WTC11 (cell line): ENCODE results near the gene TBC1D1. TPM values are rescaled to one million over a fixed set of nuclear protein-coding genes. Genes with fewer than 3 reads are reported as not detected.
"Not testable (repeated sequence)": the region's sequence is repeated elsewhere in the genome, so short reads cannot be mapped to it uniquely, and the experiment has no call there.

Experiments used
- ATAC-seq: fragments of 200-7000 bp; cut with Tn5 transposase; 2 replicates; pipeline ENCODE4 v1.10.0; 2021; ENCODE audit warnings: mild to moderate bottlenecking, moderate library complexity
- CTCF ChIA-PET: fragments of 300-600 bp; sonication (Branson Sonifier 250); formaldehyde crosslinking; loops from one replicate; lab custom pipeline; 2021; ENCODE audit warnings: antibody characterized with exemption; lab: Charles Lee
- POLR2A ChIA-PET: fragments of 350-600 bp; sonication (Branson Sonifier 250); formaldehyde crosslinking; loops from one replicate; lab custom pipeline; 2021; ENCODE audit warnings: antibody characterized with exemption; lab: Charles Lee
- DNase-seq: peaks from one replicate; pipeline ENCODE4 v3.0.0; 2021; ENCODE audit warnings: low spot score
- H3K27ac Mint-ChIP-seq: 2 replicates; pipeline ENCODE4 v1.8.0; 2021; ENCODE audit warnings: mixed read lengths
- H3K27me3 Mint-ChIP-seq: 2 replicates; pipeline ENCODE4 v1.8.0; 2021; ENCODE audit warnings: low read depth, mild to moderate bottlenecking, moderate library complexity, mixed read lengths
- H3K36me3 Mint-ChIP-seq: 2 replicates; pipeline ENCODE4 v1.8.0; 2021; ENCODE audit warnings: mixed read lengths
- H3K4me1 Mint-ChIP-seq: 2 replicates; pipeline ENCODE4 v1.8.0; 2022; ENCODE audit warnings: mixed read lengths
- H3K4me3 Mint-ChIP-seq: 2 replicates; pipeline ENCODE4 v1.8.0; 2021; ENCODE audit warnings: mild to moderate bottlenecking, moderate library complexity, mixed read lengths
- H3K9me3 Mint-ChIP-seq: 2 replicates; pipeline ENCODE4 v1.8.0; 2021; ENCODE audit warnings: mixed read lengths
- CBFB ChIP-seq: sonication (generic); formaldehyde crosslinking; IDR thresholded peaks from 2 replicates; pipeline ENCODE4 v1.8.1; 2022; ENCODE audit warnings: mild to moderate bottlenecking, low read depth, missing genetic modification reagents
- CREM ChIP-seq: sonication (generic); formaldehyde crosslinking; IDR thresholded peaks from 2 replicates; pipeline ENCODE4 v1.8.1; 2022; ENCODE audit warnings: mild to moderate bottlenecking, missing genetic modification reagents, moderate library complexity
- EMX1 ChIP-seq: fragments of 250-450 bp; sonication (Bioruptor Pico); IDR thresholded peaks from 2 replicates; pipeline ENCODE4 v1.8.0; 2021; ENCODE audit warnings: mild to moderate bottlenecking
- FOXK1 ChIP-seq: sonication (generic); formaldehyde crosslinking; IDR thresholded peaks from 2 replicates; pipeline ENCODE4 v1.8.0; 2022; ENCODE audit warnings: mild to moderate bottlenecking, moderate library complexity, missing genetic modification reagents
- GABPB1 ChIP-seq: sonication (generic); formaldehyde crosslinking; IDR thresholded peaks from 2 replicates; pipeline ENCODE4 v1.8.1; 2023; ENCODE audit warnings: mild to moderate bottlenecking, missing genetic modification reagents
- HMGA2 ChIP-seq: fragments of 250-450 bp; sonication (Bioruptor Pico); IDR thresholded peaks from 2 replicates; pipeline ENCODE4 v1.4.0; 2021; ENCODE audit warnings: mild to moderate bottlenecking, moderate library complexity
- JAZF1 ChIP-seq: fragments of 250-450 bp; sonication (Bioruptor Pico); IDR thresholded peaks from 2 replicates; pipeline ENCODE4 v1.9.0; 2021; ENCODE audit warnings: moderate library complexity, mild to moderate bottlenecking, inconsistent platforms
- MXD4 ChIP-seq: fragments of 250-450 bp; sonication (Bioruptor Pico); IDR thresholded peaks from 2 replicates; pipeline ENCODE4 v1.8.0; 2021; ENCODE audit warnings: mild to moderate bottlenecking, moderate library complexity, borderline replicate concordance
- NFE2L1 ChIP-seq: sonication (generic); formaldehyde crosslinking; IDR thresholded peaks from 2 replicates; pipeline ENCODE4 v1.8.1; 2023; ENCODE audit warnings: missing genetic modification reagents
- OVOL2 ChIP-seq: fragments of 250-450 bp; sonication (Bioruptor Pico); IDR thresholded peaks from 2 replicates; pipeline ENCODE4 v1.9.0; 2021; ENCODE audit warnings: mild to moderate bottlenecking, borderline replicate concordance
- RORB ChIP-seq: fragments of 250-450 bp; sonication (Bioruptor Pico); IDR thresholded peaks from 2 replicates; pipeline ENCODE4 v1.9.0; 2021; ENCODE audit warnings: mild to moderate bottlenecking
- TP53 ChIP-seq: sonication (generic); formaldehyde crosslinking; IDR thresholded peaks from 2 replicates; pipeline ENCODE4 v1.8.1; 2023; ENCODE audit warnings: mild to moderate bottlenecking, missing genetic modification reagents
- total RNA-seq: library from RNA; stranded (reverse); gene quantifications from 3 replicates; pipeline ENCODE4 v1.2.3, GENCODE V29; 2021
- TF ChIP-seq, protein P1 (sequence below): fragments of 250-450 bp; sonication (Bioruptor Pico); IDR thresholded peaks from 2 replicates; pipeline ENCODE4 v1.9.0; 2021; ENCODE audit warnings: mild to moderate bottlenecking
- TF ChIP-seq, protein P2 (sequence below): fragments of 250-450 bp; sonication (Bioruptor Pico); IDR thresholded peaks from 2 replicates; pipeline ENCODE4 v1.8.0; 2021; ENCODE audit warnings: mild to moderate bottlenecking
- TF ChIP-seq, protein P3 (sequence below): fragments of 250-450 bp; sonication (Bioruptor Pico); conservative IDR thresholded peaks from 2 replicates; pipeline ENCODE4 v1.9.0; 2021; ENCODE audit warnings: mild to moderate bottlenecking
- TF ChIP-seq, protein P4 (sequence below): fragments of 250-450 bp; sonication (Bioruptor Pico); IDR thresholded peaks from 2 replicates; pipeline ENCODE4 v1.9.0; 2021; ENCODE audit warnings: mild to moderate bottlenecking, borderline replicate concordance
- TF ChIP-seq, protein P5 (sequence below): sonication (generic); formaldehyde crosslinking; IDR thresholded peaks from 2 replicates; pipeline ENCODE4 v1.8.1; 2022; ENCODE audit warnings: mild to moderate bottlenecking, moderate library complexity, missing genetic modification reagents
- TF ChIP-seq, protein P6 (sequence below): sonication (generic); formaldehyde crosslinking; IDR thresholded peaks from 2 replicates; pipeline ENCODE4 v1.8.1; 2023; ENCODE audit warnings: mild to moderate bottlenecking, missing genetic modification reagents, moderate library complexity
- TF ChIP-seq, protein P7 (sequence below): sonication (generic); formaldehyde crosslinking; IDR thresholded peaks from 2 replicates; pipeline ENCODE4 v1.8.0; 2022; ENCODE audit warnings: mild to moderate bottlenecking, missing genetic modification reagents

TBC1D1 gene
- total RNA-seq, 1 experiment from 2014 or later, result 134 TPM

DNA sequence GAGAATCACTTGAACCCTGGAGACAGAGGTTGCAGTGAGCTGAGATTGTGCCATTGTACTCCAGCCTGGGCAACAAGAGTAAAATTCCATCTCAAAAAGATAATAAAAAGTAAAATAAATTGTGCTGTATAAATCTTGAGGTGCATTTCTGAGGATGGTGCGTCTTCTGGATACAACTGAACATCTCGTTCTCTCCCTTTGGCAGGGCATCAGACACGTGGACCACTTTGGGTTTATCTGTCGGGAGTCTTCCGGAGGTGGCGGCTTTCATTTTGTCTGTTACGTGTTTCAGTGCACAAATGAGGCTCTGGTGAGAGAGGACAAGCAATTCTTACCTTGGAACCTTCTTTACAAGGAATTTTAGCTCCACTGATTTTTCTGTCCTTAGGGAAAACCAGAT is 129.5 kb downstream of the TBC1D1 start:
- no peak for ATAC-seq
- CTCF ChIA-PET, result no interaction called here
- Mint-ChIP-seq H3K27me3 (no peaks in the 10 kb centered on the region), H3K4me1 (no peaks in the 10 kb centered on the region), H3K4me3 (no peak overlapping the region), H3K27ac (no peak overlapping the region), H3K36me3 (peaks cover 41% of the 10 kb centered on the region), H3K9me3 (peaks cover 12% of the 10 kb centered on the region)
- DNase-seq, result no peak
- TF ChIP-seq MXD4 (CRISPR knock-in tag), result no peak
- TF ChIP-seq HMGA2 (CRISPR knock-in tag), result no peak
- TF ChIP-seq GABPB1 (CRISPR knock-in tag), result no peak
- TF ChIP-seq OVOL2 (CRISPR knock-in tag), result no peak
- TF ChIP-seq, protein P1, sequence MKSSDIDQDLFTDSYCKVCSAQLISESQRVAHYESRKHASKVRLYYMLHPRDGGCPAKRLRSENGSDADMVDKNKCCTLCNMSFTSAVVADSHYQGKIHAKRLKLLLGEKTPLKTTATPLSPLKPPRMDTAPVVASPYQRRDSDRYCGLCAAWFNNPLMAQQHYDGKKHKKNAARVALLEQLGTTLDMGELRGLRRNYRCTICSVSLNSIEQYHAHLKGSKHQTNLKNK (CRISPR knock-in tag), result no peak
- TF ChIP-seq, protein P2, sequence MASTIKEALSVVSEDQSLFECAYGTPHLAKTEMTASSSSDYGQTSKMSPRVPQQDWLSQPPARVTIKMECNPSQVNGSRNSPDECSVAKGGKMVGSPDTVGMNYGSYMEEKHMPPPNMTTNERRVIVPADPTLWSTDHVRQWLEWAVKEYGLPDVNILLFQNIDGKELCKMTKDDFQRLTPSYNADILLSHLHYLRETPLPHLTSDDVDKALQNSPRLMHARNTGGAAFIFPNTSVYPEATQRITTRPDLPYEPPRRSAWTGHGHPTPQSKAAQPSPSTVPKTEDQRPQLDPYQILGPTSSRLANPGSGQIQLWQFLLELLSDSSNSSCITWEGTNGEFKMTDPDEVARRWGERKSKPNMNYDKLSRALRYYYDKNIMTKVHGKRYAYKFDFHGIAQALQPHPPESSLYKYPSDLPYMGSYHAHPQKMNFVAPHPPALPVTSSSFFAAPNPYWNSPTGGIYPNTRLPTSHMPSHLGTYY (CRISPR knock-in tag), result no peak
- TF ChIP-seq, protein P3, sequence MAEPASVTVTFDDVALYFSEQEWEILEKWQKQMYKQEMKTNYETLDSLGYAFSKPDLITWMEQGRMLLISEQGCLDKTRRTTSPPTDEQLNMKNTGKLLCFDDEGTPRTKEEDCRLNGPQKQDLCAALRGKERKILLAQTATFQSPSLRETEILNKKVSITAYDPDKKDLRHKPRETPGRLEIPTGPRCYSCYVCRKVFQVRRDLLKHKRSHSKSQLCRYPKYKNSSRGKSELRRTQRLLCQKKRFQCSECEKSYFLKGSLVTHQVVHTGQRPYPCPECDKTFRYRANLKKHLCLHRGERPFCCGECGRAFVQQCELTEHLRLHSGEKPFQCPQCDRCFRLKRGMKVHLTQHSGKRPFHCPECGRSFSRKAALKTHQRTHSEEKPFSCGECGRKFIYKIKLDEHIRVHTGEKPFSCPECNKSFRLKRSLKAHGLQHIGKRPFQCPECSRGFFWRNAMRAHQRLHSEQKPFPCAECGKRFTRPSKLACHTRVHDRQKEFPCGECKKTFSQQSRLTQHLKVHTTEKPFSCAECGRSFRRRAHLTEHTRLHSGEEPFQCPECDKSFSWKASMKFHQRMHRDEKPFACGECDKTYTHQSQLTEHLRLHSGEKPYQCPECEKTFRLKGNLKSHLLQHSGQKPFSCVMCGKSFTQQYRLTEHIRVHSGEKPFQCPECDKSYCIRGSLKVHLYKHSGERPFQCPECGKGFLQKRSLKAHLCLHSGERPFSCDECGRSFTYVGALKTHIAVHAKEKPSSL (CRISPR knock-in tag), result no peak
- no peak for TF ChIP-seq EMX1
- TF ChIP-seq TP53, result no peak
- no peak for TF ChIP-seq NFE2L1 (CRISPR knock-in tag)
- TF ChIP-seq, protein P4, sequence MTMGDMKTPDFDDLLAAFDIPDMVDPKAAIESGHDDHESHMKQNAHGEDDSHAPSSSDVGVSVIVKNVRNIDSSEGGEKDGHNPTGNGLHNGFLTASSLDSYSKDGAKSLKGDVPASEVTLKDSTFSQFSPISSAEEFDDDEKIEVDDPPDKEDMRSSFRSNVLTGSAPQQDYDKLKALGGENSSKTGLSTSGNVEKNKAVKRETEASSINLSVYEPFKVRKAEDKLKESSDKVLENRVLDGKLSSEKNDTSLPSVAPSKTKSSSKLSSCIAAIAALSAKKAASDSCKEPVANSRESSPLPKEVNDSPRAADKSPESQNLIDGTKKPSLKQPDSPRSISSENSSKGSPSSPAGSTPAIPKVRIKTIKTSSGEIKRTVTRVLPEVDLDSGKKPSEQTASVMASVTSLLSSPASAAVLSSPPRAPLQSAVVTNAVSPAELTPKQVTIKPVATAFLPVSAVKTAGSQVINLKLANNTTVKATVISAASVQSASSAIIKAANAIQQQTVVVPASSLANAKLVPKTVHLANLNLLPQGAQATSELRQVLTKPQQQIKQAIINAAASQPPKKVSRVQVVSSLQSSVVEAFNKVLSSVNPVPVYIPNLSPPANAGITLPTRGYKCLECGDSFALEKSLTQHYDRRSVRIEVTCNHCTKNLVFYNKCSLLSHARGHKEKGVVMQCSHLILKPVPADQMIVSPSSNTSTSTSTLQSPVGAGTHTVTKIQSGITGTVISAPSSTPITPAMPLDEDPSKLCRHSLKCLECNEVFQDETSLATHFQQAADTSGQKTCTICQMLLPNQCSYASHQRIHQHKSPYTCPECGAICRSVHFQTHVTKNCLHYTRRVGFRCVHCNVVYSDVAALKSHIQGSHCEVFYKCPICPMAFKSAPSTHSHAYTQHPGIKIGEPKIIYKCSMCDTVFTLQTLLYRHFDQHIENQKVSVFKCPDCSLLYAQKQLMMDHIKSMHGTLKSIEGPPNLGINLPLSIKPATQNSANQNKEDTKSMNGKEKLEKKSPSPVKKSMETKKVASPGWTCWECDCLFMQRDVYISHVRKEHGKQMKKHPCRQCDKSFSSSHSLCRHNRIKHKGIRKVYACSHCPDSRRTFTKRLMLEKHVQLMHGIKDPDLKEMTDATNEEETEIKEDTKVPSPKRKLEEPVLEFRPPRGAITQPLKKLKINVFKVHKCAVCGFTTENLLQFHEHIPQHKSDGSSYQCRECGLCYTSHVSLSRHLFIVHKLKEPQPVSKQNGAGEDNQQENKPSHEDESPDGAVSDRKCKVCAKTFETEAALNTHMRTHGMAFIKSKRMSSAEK (CRISPR knock-in tag), result no peak
- no peak for TF ChIP-seq RORB
- POLR2A ChIA-PET, result no interaction called here

DNA sequence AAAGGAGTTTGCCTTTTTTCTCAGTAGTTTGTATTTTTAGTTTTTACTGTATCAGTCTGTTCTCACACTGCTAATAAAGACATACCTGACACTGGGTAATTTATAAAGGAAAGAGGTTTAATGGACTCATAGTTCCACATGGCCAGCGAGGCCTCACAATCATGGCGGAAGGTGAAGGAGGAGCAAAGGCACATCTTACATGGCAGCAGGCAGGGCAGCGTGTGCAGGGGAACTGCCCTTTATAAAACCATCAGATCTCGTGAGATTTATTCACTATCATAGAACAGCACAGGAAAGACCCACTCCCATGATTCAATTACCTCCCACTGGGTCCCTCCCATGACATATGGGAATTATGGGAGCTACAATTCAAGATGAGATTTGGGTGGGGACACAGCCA is 130.1 kb downstream of the TBC1D1 start:
- DNase-seq, ATAC-seq, H3K4me3 Mint-ChIP-seq, H3K4me1 Mint-ChIP-seq, H3K27me3 Mint-ChIP-seq, H3K27ac Mint-ChIP-seq, CTCF ChIA-PET: not testable (repeated sequence)
- Mint-ChIP-seq H3K9me3 (peaks cover 12% of the 10 kb centered on the region), H3K36me3 (peaks cover 41% of the 10 kb centered on the region)
- POLR2A ChIA-PET, result interaction anchor here (0.6 kb wide), 1 partner anchor 169 kb away, joined by 3 read pairs; no protein-coding TSS in a partner anchor

DNA sequence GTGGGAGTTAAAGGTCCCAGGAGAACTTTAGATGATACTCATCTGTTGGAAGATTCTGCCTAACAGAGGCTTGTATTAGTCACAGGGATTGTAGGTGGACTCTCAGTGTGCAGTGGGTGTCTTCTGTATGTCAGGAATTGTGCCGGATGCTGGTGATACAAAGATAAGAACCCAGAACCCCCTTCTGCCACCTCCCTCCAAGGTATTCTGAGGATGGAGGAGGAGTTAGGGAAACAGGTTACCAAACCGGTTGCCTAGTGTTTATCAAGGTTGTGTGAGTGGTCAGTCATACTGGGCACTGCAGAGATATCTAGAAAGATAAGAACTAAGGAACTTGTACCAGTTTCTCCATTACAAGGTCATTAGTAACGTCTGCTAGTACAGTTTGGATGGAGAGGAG is 130.9 kb downstream of the TBC1D1 start:
- H3K9me3 Mint-ChIP-seq, result peaks cover 12% of the 10 kb centered on the region
- CTCF ChIA-PET, result no interaction called here
- ATAC-seq, result no peak
- DNase-seq, result no peak
- H3K4me3 Mint-ChIP-seq, result no peak overlapping the region
- no peak overlapping the region for H3K27ac Mint-ChIP-seq
- H3K27me3 Mint-ChIP-seq, result no peaks in the 10 kb centered on the region
- peaks cover 41% of the 10 kb centered on the region for H3K36me3 Mint-ChIP-seq
- no peaks in the 10 kb centered on the region for H3K4me1 Mint-ChIP-seq
- POLR2A ChIA-PET, result no interaction called here
- TF ChIP-seq, protein P5, sequence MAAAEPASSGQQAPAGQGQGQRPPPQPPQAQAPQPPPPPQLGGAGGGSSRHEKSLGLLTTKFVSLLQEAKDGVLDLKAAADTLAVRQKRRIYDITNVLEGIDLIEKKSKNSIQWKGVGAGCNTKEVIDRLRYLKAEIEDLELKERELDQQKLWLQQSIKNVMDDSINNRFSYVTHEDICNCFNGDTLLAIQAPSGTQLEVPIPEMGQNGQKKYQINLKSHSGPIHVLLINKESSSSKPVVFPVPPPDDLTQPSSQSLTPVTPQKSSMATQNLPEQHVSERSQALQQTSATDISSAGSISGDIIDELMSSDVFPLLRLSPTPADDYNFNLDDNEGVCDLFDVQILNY (CRISPR knock-in tag), result no peak
- TF ChIP-seq GABPB1 (CRISPR knock-in tag) (no peak), CBFB (CRISPR knock-in tag) (no peak), FOXK1 (CRISPR knock-in tag) (no peak), JAZF1 (no peak), CREM (CRISPR knock-in tag) (no peak)
- TF ChIP-seq, protein P3 (CRISPR knock-in tag), result no peak
- TF ChIP-seq, protein P6, sequence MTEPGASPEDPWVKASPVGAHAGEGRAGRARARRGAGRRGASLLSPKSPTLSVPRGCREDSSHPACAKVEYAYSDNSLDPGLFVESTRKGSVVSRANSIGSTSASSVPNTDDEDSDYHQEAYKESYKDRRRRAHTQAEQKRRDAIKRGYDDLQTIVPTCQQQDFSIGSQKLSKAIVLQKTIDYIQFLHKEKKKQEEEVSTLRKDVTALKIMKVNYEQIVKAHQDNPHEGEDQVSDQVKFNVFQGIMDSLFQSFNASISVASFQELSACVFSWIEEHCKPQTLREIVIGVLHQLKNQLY, result no peak
- TF ChIP-seq, protein P7, sequence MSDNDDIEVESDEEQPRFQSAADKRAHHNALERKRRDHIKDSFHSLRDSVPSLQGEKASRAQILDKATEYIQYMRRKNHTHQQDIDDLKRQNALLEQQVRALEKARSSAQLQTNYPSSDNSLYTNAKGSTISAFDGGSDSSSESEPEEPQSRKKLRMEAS (CRISPR knock-in tag), result no peak
- TF ChIP-seq, protein P1 (CRISPR knock-in tag), result no peak
